Activated CD8-positive, alpha-beta memory T cell treated with anti-CD3 and anti-CD28 coated beads, Interleukin-2, amount 50 U/mL, for 4 hours (primary cell): ENCODE data around the gene FOXK1.
A peak's percentile ranks its signal among the peaks of the same experiment; 100 is the strongest.
"Not testable (repeated sequence)": the region's sequence is repeated elsewhere in the genome, so short reads cannot be mapped to it uniquely, and the experiment has no call there.

ENCODE experiments used
- DNase-seq: peaks from one replicate; pipeline ENCODE4 v3.0.0-alpha.2; 2020

The FOXK1 gene

DNA sequence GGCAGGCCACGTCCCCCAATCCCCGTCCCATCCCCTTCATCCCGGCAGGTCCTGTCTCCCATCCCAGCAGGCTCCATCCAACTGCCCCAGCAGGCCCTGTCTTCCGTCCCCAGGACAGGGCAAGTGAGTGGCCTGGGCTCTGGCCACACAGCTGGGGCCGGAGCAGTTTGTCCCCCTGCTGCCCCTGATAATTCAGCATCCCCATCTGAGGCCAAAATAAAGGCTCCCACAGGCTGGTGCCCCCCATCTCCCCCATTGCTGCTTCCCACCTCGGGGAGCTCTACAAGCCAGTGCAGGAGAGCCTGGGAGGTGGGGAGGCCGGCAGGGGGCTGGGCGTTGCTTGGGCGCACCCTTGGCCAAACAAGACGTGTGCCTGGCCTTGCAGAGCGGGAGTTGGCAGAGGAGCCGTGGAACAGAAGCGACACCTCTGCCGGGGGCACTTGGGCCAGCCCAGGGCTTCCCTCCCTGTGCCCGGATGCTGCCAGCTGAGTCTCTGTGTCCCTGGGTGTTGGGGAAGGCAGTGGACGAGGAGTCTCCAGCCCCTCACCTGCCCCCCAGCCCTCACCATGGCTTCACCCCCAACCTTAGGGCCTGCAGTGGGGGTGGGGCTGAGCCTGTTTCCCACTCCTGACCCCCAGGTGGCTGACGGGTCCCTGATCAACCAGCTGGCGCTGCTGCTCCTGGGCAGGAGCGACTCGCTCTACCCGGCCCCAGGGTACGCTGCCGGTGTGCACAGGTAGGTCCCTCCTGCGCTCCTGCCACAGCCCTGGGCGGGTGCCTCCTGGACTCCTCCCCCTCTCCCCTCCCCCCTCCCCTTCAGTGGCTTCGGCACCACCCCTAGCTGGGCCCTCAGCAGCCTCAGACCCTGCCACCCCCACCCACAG lies 107.3 kb downstream of the FOXK1 start:
- no peak for DNase-seq

DNA sequence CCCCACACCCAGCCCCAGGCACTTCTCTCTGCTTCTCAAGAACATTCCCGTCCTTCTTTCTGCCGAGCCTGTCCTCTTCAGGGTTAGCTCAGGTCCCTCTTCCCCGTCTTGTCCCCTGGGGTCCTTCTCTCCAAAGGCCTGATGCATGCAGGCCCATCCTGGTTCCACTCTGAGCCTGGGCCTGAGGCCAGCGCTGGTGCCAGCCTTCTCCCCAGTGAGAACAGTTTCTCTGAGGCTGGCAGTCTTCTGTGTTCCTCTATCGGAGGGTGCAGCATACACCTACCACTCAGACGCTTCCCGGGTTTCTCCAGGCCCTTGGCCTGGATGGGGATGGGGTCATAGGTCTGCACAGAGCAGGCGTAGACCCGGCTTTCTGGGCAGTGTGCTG lies 108.0 kb downstream of the FOXK1 start:
- no peak for DNase-seq

DNA sequence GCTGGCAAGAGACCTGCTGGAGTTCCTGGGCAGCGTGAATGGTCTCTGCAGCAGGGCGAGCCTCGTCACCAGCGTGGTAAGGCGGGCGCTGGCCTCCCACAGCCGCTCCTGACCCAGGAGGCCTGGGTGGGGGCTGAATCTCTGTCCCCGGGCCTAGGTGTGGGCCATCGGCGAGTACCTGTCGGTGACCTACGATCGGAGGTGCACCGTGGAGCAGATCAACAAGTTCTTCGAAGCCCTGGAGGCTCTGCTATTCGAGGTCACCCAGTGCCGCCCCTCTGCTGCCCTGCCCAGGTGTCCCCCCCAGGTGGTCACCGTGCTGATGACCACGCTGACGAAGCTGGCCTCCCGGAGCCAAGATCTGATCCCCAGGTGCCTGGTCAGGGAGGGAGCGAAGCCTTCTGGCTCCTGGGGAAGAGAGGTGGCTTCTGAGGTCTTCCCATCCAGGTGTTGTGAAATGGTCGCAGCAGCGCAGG lies 108.5 kb downstream of the FOXK1 start:
- no peak for DNase-seq

DNA sequence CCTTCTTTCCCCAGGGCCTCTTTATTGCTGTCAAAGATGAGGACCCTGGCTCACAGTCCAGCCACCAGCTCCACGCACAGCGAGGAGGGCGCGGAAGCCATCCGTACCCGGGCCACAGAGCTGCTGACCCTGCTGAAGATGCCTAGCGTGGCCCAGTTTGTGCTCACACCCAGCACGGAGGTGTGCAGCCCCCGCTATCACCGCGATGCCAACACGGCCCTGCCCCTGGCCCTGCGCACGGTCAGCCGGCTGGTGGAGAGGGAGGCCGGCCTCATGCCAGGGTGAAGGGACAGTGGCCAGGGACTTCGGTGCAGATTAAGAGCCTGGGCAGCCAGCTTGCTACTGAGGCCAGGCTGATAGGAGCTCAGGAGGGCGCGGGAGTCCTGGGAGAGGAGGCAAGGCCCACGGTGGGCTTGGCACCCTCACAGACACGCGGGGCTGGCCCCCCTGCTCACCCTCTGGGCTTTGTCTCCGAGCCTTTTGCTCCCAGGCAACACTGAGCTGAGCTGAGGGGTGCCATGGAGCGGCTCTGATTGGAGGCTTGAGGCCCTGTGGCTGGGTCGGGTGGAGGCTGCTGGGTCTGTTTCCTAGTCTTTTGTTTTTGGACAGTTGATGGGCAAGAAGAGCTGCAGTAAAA lies 109.1 kb downstream of the FOXK1 start:
- no peak for DNase-seq

DNA sequence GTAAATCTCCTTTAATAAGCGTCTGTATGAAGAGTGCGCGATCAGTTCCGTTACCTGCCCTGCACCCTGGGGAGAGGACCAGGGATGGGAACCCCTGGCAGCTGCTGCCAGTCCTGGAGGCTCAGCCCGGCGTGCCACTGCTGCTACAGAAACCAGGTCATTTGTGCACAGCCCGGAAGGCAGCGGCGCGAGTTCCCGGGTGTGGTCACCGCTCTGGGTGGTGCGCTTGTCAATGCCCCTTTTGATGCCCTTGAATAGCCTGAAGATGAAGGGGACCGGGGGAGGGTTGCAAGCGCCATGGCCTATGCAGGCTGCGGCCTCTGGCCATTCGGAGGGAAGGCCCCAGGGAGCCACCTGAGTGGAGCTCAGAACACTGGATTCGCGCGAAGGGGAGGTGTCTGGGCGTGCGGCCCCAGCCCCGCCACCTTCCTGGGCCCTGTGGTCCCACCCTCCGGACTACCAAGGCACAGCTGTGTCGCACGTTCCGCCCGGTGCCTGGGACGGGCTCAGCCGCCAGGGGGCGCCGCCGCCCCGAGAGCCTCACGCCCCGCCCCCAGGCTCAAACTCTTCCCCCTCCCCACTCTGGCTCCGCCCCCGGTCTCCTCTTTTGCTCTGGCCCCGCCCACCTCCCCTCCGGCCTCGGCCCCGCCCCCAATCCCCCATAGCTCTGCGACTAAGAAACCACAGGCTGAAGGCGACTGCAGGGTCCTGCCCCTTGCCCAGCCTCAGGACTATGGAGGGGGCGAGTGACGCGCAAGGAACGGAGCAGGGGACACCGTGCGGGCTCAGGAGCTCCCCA lies 109.8 kb downstream of the FOXK1 start:
- peak; percentile 84 for DNase-seq

DNA sequence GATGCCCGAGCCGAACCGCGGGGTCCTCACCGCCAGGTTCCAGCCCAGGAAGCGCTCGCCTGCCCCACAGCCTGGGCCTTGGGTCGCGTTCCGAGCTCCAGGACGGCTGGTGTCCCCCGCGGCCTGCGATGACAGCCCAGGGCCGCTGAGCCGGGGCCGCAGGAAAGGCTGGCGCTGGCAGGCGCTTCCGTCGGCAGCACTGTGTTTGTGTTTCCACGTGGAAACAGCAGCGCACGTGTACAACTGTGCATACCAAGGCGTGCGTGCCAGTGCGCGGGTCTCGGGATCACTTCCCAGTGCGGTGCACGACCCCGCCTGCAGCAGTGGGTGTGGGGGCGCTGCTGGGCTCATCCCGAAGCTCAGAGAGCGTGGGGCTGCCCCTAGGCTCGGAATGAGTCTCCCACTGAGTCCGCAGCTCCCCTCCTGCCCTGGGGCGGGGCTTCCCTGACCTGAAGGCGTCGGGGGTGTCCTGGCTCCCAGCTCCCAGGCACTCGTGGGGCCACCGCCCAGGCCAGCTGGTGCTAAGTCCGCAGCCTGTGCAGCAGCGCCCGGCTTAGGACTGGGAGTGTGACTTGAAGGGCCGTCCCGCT lies 110.5 kb downstream of the FOXK1 start:
- peak; percentile 32 for DNase-seq

DNA sequence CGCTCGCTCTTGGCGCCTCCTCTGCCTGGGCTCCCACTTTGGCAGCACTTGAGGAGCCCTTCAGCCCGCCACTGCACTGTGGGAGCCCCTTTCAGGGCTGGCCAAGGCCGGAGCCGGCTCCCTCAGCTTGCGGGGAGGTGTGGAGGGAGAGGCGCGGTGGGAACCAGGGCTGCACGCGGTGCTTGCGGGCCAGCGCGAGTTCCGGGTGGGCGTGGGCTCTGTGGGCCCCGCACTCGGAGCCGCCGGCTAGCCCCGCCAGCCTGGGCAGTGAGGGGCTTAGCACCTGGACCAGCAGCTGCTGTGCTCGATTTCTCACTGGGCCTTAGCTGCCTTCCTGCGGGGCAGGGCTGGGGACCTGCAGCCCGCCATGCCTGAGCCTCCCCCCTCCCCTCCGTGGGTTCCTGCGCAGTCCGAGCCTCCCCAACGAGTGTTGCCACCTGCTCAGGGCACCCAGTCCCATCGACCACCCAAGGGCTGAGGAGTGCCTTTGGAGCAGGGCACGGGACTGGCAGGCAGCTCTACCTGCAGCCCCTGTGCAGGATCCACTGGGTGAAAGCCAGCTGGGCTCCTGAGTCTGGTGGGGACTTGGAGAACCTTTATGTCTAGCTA lies 111.4 kb downstream of the FOXK1 start:
- not testable (repeated sequence) for DNase-seq

DNA sequence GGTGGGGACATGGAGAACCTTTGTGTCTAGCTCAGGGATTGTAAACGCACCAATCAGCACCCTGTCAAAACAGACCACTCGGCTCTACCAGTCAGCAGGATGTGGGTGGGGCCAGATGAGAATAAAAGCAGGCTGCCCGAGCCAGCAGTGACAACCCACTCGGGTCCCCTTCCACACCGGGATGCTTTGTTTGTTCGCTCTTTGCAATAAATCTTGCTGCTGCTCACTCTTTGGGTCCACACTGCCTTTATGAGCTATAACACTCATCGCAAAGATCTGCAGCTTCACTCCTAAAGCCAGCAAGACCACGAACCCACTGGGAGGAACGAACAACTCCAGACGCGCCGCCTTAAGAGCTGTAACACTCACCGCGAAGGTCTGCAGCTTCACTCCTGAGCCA lies 112.1 kb downstream of the FOXK1 start:
- DNase-seq = not testable (repeated sequence)

DNA sequence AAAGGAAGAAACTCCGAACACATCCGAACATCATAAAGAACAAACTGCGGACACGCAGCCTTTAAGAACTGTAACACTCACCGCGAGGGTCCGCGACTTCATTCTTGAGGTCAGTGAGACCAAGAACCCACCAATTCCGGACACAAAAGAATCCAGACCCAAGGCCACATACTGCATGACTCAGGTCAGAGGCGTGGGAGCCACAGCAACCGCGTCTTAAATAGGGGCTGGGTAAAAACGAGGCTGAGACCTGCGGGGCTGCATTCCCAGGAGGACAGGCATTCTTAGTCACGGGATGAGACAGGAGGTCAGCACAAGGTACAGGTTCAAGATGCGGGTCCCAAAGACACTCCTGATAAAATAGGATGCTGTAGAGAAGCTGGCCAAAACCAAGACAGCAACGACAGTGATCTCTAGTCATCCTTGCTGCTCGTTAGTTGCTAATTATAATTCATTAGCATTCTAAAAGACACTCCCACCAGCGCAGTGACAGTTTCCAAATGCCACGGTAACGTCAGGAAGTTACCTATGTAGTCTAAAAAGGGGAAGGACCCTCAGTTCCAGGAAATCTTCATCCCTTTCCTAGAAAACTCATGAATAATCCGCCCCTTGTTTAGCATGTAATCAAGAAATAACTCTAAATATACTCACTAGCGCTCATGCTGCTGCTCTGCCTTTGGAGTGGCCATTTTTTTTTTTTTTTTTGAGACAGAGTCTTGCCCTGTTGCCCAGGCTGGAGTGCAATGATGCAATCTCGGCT lies 112.7 kb downstream of the FOXK1 start:
- DNase-seq = no peak

DNA sequence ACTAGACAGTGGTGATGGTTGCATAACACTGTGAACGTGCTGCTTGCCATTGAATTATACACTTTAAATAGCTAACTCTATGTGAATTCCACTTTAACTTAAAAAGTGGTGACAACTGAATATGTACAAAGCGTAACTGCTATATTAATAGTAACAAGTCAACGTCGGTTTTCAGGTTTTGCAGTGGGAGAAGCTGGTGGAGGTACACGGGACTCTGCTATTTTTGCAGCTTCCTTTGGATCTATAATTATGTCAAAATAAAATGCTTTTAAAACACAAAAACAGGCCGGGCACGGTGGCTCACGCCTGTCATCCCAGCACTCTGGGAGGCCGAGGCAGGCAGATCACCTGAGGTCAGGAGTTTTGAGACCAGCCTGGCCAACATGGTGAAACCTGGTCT lies 114.4 kb downstream of the FOXK1 start:
- DNase-seq = no peak

DNA sequence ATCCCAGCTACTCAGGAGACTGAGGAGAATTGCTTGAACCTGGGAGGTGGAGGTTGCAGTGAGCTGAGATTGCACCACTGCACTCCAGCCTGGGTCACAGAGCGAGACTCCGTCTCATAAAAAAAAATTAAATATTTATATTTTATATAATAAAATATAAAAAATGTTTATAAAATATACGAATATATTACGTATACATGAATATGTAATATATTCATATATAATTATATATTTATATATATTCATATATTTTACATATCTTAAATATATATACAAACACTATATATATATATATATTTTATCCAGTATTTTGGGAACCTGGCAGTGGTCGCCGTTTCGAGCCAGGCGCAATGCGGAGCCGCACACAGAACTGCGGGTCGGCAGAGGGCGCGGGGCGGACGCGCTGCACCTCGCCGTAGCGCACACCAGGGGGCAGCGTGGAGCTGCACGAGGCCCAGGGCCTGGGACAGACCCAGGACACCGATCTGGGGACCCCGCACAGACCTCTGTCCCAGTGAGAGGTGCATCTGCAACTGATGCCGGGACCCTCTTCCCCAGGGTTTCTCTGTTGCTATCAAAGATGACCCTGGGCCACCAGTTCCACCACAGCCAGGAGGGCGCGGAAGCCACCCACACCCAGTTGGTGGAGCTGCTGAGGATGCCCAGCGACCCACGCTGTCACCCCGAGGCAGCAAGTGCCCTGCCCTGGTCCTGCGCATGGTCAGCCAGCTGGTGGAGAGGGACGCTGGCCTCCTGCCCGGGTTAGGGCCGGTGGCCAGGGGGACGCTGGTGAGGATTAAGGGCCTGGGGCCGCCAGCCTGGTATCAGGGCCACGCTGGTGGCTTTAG lies 116.0 kb downstream of the FOXK1 start:
- DNase-seq = peak; percentile 67

DNA sequence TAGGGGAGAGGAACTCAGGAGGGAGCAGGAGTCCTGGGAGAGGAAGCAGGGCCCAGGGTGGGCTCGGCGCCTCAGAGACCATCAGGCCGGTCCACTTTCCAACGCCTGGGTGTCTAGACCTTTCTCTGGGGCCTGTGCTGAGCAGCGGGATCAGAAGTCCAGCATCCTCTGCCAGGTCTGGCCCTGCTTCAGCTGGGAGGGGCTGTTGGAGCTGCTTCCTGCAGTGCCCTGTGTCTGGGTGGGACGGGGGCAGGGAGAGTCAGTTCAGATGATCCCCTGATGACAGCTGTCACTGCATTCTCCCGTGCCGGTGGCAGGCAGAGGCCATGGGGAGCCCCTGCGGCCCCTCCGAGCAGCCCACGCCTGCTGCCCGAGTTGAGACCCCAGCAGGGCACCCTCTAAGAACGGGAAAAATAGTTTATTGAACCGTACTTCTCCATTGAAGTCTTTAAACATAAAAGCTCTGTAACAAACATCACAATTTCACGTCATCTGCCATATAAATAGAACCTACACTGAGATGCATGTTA lies 116.7 kb downstream of the FOXK1 start:
- no peak for DNase-seq

DNA sequence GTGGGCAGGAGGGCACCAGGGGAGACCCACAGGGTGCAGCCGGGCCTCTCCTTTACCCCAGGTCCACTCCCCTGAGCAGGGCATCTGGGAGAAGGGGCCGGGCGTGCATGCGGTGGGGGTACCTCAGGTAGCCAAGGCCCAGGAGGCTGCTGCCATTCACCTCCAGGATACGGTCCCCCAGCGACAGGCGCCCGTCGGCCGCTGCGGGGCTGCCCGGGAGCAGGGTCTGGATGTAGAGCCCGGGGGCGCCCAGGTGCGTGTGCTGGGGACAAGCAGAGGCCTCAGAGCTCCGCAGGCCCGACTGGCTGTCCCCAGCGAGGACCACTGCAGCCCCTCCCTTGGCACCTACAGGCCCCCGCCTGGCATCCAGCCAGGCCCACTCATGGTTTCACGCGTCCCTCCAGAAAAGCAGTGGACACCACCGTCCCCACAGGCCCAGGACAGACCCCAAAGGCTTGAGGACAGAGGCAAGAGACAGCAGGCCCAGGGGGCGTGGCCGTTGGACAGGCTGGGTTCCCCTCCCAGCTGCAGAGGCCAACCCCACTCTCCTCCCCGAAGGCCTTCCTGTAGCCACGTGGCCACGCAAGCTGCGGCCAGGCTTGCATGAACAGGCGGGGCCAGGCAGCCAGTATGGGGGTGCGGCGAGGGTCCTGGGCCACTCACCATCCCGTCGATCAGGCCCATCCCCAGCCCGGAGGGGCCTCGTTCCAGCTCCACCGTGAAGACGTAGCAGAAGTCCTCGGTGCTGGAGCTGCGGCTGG lies 117.6 kb downstream of the FOXK1 start:
- no peak for DNase-seq

DNA sequence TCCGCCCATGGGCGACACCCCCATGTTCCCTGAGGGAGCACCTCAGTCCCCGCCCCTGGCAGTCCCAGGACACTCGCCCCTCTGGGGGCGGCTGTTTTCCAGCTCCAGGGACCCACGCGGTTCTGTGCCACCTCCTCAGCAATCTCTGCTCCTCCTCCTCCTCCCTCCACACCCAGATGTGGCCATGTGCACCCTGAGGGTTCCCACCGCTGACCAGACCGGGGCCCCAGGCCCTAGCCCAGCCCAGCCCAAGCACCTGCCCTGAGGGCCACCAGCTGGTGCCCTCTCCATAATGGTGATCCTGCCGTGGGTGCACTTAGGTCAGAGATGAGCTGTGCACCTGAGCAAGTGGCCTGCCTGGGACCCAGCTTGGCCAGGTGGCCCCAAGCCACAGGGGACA lies 118.4 kb downstream of the FOXK1 start:
- no peak for DNase-seq

DNA sequence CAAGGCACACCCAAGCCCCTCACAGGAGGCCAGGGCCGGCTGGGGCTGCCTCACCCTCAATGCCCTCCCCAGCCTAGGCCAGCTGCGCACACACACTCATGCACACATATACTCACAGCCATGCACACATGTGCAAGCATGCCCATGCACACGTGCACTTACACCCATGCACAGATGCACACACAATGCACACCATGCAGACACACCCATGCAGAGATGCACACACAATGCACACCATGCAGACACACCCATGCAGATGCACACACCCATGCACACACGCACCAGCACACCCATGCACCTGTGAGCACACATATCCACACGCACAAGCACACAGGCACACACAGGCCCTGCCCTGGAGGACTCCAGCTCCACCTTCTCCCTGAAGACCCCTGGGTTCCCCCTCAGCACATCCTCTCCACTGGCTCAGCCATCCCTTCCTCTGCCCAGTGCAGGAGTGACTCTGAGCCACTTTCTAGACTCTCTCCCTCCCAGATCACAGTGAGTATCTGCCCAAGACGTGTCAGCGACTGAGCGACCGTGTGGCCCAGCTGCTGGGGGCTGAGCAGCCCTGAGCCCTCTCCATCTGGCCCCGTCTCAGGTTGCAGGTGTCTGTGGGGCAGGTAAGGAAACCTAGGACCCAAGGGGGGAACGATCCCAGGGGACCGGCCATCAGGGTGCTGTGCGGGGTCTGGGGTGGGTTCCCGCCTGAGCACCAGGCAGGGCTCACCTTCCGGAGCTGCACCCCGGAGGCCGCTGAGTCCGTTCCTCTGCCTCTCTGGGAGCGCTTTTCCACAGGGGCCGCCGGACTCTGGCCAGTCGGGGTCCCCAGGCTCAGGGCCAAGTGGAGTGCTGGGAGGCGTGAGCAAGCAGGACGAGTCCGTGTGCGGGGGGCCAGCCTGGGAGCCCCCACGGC lies 119.1 kb downstream of the FOXK1 start:
- DNase-seq = no peak

DNA sequence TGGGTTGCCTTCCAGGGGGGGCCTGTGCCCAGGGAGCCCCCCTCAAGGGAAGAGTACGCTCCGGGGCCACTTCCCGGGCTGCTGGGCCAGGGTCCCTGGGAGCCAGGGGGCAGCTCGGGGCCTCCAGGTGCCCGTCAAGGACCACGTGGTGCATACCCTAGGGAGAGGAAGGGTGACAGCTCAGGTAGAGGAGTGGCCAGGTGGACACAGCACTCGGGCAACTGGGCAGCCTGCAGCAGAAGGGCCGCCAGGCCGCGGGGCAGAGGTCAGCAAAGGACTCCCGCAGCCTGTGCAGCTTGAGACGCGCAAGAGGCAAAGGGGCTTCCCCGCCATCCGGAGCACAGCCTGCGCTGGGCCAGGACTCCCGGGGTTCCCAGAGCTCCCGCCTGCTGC lies 119.7 kb downstream of the FOXK1 start:
- DNase-seq = no peak

DNA sequence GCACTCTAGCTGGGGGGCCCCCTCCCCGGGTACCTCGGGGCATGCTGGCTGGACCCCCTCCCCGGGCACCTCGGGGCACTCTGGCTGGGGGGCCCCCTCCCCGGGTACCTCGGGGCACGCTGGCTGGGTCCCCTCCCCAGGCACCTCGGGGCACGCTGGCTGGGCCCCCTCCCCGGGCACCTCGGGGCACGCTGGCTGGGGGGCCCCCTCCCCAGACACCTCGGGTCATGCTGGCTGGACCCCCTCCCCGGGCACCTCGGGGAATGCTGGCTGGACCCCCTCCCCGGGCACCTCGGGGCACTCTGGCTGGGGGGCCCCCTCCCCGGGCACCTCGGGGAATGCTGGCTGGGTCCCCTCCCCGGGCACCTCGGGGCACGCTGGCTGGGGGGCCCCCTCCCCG lies 120.5 kb downstream of the FOXK1 start:
- not testable (repeated sequence) for DNase-seq

DNA sequence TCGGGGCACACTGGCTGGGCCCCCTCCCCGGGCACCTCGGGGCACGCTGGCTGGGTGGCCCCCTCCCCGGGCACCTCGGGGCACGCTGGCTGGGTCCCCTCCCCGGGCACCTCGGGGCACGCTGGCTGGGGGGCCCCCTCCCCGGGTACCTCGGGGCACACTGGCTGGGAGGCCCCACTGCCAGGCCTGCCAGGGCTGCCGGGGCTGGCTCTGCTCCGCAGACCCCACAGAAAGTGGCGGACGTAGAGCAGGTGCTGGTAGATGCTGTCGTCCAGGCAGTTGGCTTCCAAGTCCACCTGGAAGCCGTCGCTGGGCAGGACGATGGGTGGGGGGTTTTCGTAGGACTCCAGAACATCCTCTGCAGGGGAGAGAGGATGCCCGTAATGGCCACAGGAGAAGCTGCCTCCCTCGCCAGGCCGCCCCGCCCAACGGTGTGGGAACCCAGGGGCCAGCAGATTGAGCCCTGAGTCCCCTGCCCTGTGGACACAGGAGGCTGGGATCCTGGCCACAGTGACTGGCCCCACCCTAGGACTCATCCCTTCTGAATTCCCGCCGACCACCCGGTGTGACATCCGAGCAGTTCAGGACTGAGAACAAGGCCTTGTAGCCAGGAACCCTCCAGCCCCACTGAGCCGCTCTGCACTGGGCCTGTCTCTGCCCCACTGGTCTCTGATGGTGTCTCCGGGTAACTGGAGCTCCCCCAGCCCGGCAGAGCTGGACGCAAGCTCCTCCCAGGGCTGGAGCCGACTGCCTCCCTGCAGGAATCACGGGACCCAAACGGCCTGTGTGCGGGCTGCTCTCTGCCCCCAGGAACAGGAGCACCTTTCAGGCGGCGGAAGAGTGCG lies 121.5 kb downstream of the FOXK1 start:
- no peak for DNase-seq
